ENCODE results near the gene ARHGAP30. TPM values are rescaled to one million over a fixed set of nuclear protein-coding genes. Genes with fewer than 3 reads are reported as not detected.
"Not testable (repeated sequence)": the region's sequence is repeated elsewhere in the genome, so short reads cannot be mapped to it uniquely, and the experiment has no call there.

The ARHGAP30 gene
- total RNA-seq, 1 experiment from 2014 or later: 1.7 TPM

- intact Hi-C loops (cut with micrococcal nuclease; ENCODE audit: unreplicated experiment): no loop called here
- no TSS peak for BruUV-seq (replicated peaks)
Measured at GRCh38 chr1:161021970-161022353, 47.7 kb downstream of the ARHGAP30 start.

GRCh38 chr1:161021165-161021969 lies 48.3 kb downstream of the ARHGAP30 start:
- H3K27ac Mint-ChIP-seq (ENCODE audit: unreplicated experiment): peak overlapping the region; percentile 94
- H3K27me3 Mint-ChIP-seq (ENCODE audit: unreplicated experiment): no peaks in the 10 kb centered on the region
- peak; percentile 99 for DNase-seq
- H3K36me3 Mint-ChIP-seq (ENCODE audit: insufficient read depth, unreplicated experiment): peaks cover 57% of the 10 kb centered on the region
- peak overlapping the region; percentile 91 for H3K4me3 Mint-ChIP-seq (ENCODE audit: low read depth, unreplicated experiment)
- no peaks in the 10 kb centered on the region for H3K9me3 Mint-ChIP-seq (ENCODE audit: low read depth, unreplicated experiment)
- H3K4me1 Mint-ChIP-seq (ENCODE audit: low read depth, unreplicated experiment): peaks cover 58% of the 10 kb centered on the region
- CTCF ChIA-PET: interaction anchor here (0.5 to 2.8 kb wide), 19 partner anchors 10 to 1514 kb away, joined by 3 to 35 read pairs (median 5); partner anchors contain the start of genes NECTIN4, TSTD1 and USF1
- intact Hi-C loops (cut with micrococcal nuclease; ENCODE audit: unreplicated experiment): no loop called here
- TF ChIP-seq CTCF (IDR thresholded peaks at IDR 0.05; ENCODE audit: unreplicated experiment): no peak
- TSS peak; percentile 96 for BruUV-seq (replicated peaks)

More at GRCh38 chr1:161021970-161022353, 47.7 kb downstream of the ARHGAP30 start:
- Mint-ChIP-seq H3K27me3 (ENCODE audit: unreplicated experiment) (no peaks in the 10 kb centered on the region), H3K27ac (ENCODE audit: unreplicated experiment) (peak overlapping the region; percentile 94), H3K4me1 (ENCODE audit: low read depth, unreplicated experiment) (peaks cover 52% of the 10 kb centered on the region), H3K36me3 (ENCODE audit: insufficient read depth, unreplicated experiment) (peaks cover 52% of the 10 kb centered on the region), H3K9me3 (ENCODE audit: low read depth, unreplicated experiment) (no peaks in the 10 kb centered on the region), H3K4me3 (ENCODE audit: low read depth, unreplicated experiment) (peak overlapping the region; percentile 91)
- no peak for DNase-seq
- no peak for TF ChIP-seq CTCF (IDR thresholded peaks at IDR 0.05; ENCODE audit: unreplicated experiment)
- CTCF ChIA-PET: interaction anchor here (0.8 to 2.8 kb wide), 7 partner anchors 9 to 75 kb away, joined by 3 to 35 read pairs (median 6); partner anchors contain the start of gene TSTD1

- CTCF ChIA-PET: interaction anchor here (0.5 to 2.8 kb wide), 18 partner anchors 11 to 1515 kb away, joined by 3 to 35 read pairs (median 6); partner anchors contain the start of genes NECTIN4, TSTD1 and USF1
- Mint-ChIP-seq H3K4me1 (ENCODE audit: low read depth, unreplicated experiment) (peaks cover 58% of the 10 kb centered on the region), H3K9me3 (ENCODE audit: low read depth, unreplicated experiment) (no peaks in the 10 kb centered on the region), H3K27me3 (ENCODE audit: unreplicated experiment) (no peaks in the 10 kb centered on the region), H3K36me3 (ENCODE audit: insufficient read depth, unreplicated experiment) (peaks cover 58% of the 10 kb centered on the region), H3K4me3 (ENCODE audit: low read depth, unreplicated experiment) (peak within 1 kb of the TSS; percentile 91), H3K27ac (ENCODE audit: unreplicated experiment) (peak within 1 kb of the TSS; percentile 94)
- BruUV-seq (replicated peaks): TSS peak; percentile 60
- intact Hi-C loops (cut with micrococcal nuclease; ENCODE audit: unreplicated experiment): no loop called here
- peak; percentile 36 for TF ChIP-seq CTCF (IDR thresholded peaks at IDR 0.05; ENCODE audit: unreplicated experiment)
- DNase-seq: peak; percentile 85
Measured at GRCh38 chr1:161020509-161021164, 49.1 kb downstream of the ARHGAP30 start, which contains the start of gene F11R. Gene F11R (minus strand): TSS chr1:161021152. CDS start chr1:161021073, 79 bp downstream.

GRCh38 chr1:161019751-161020495 lies 49.8 kb downstream of the ARHGAP30 start:
- Mint-ChIP-seq H3K36me3 (ENCODE audit: insufficient read depth, unreplicated experiment) (peaks cover 58% of the 10 kb centered on the region), H3K27me3 (ENCODE audit: unreplicated experiment) (no peaks in the 10 kb centered on the region), H3K27ac (ENCODE audit: unreplicated experiment) (peak overlapping the region; percentile 94), H3K4me1 (ENCODE audit: low read depth, unreplicated experiment) (peaks cover 51% of the 10 kb centered on the region), H3K9me3 (ENCODE audit: low read depth, unreplicated experiment) (no peaks in the 10 kb centered on the region), H3K4me3 (ENCODE audit: low read depth, unreplicated experiment) (peak overlapping the region; percentile 91)
- no peak for TF ChIP-seq CTCF (IDR thresholded peaks at IDR 0.05; ENCODE audit: unreplicated experiment)
- intact Hi-C loops (cut with micrococcal nuclease; ENCODE audit: unreplicated experiment): no loop called here
- no TSS peak for BruUV-seq (replicated peaks)
- no peak for DNase-seq
- CTCF ChIA-PET: interaction anchor here (0.6 to 2.8 kb wide), 9 partner anchors 12 to 69 kb away, joined by 3 to 35 read pairs (median 6); partner anchors contain the start of genes NECTIN4 and TSTD1

- Mint-ChIP-seq H3K36me3 (ENCODE audit: insufficient read depth, unreplicated experiment) (peaks cover 63% of the 10 kb centered on the region), H3K4me1 (ENCODE audit: low read depth, unreplicated experiment) (peaks cover 52% of the 10 kb centered on the region), H3K27ac (ENCODE audit: unreplicated experiment) (peak overlapping the region; percentile 94), H3K4me3 (ENCODE audit: low read depth, unreplicated experiment) (peak overlapping the region; percentile 91)
- H3K27me3 Mint-ChIP-seq (ENCODE audit: unreplicated experiment); H3K9me3 Mint-ChIP-seq (ENCODE audit: low read depth, unreplicated experiment); BruUV-seq (replicated peaks); DNase-seq; intact Hi-C loops (cut with micrococcal nuclease; ENCODE audit: unreplicated experiment): not testable (repeated sequence)
- CTCF ChIA-PET: interaction anchor here (0.6 to 2.8 kb wide), 3 partner anchors 19 to 26 kb away, joined by 3 to 35 read pairs (median 4); no protein-coding TSS in a partner anchor
Measured at GRCh38 chr1:161019111-161019660, 50.5 kb downstream of the ARHGAP30 start.

All from Calu3 (cell line).